Measurements from ENCODE around the gene MINDY2.

GRCh38 chr15:58731756-58732535 is 39.2 kb upstream of the MINDY2 start:
- TF ChIP-seq, protein P1, sequence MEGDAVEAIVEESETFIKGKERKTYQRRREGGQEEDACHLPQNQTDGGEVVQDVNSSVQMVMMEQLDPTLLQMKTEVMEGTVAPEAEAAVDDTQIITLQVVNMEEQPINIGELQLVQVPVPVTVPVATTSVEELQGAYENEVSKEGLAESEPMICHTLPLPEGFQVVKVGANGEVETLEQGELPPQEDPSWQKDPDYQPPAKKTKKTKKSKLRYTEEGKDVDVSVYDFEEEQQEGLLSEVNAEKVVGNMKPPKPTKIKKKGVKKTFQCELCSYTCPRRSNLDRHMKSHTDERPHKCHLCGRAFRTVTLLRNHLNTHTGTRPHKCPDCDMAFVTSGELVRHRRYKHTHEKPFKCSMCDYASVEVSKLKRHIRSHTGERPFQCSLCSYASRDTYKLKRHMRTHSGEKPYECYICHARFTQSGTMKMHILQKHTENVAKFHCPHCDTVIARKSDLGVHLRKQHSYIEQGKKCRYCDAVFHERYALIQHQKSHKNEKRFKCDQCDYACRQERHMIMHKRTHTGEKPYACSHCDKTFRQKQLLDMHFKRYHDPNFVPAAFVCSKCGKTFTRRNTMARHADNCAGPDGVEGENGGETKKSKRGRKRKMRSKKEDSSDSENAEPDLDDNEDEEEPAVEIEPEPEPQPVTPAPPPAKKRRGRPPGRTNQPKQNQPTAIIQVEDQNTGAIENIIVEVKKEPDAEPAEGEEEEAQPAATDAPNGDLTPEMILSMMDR (IDR thresholded peaks at IDR 0.05; ENCODE audit: low read depth, low read length): no peak
- no peak for TF ChIP-seq EZH2phosphoT487 (IDR thresholded peaks at IDR 0.05; ENCODE audit: low read depth)

All from OCI-LY3 (cell line).